Thoracic aorta (tissue), 2 donors: Measurements from ENCODE around the gene PCDHA3. TPM values are rescaled to one million over a fixed set of nuclear protein-coding genes. Genes with fewer than 3 reads are reported as not detected.
A peak's percentile ranks its signal among the peaks of the same experiment; 100 is the strongest.
"Not testable (repeated sequence)": the region's sequence is repeated elsewhere in the genome, so short reads cannot be mapped to it uniquely, and the experiment has no call there.

Experiments used
- ATAC-seq: fragments of 150-250 bp; one replicate; pipeline ENCODE4 v1.8.0; 2017; ENCODE audit warnings: low read depth; ENCODE audit not compliant: insufficient number of reproducible peaks, low FRiP score
- DNase-seq: peaks from one replicate; pipeline ENCODE4 v3.0.0-alpha.2; 2020; ENCODE audit warnings: low spot score
- H3K27ac ChIP-seq, 2 donors: fragments of 200-600 bp; sonication (generic); 1 replicate in 1 of 2; 2 replicates in 1 of 2; pipeline ENCODE4 v1.5.1; 2016; ENCODE audit warnings: mild to moderate bottlenecking in 2 of 2, moderate library complexity in 2 of 2
- H3K27me3 ChIP-seq: fragments of 200-600 bp; sonication (generic); replicated peaks from 2 replicates; pipeline ENCODE4 v1.6.0; 2016; ENCODE audit warnings: mild to moderate bottlenecking; ENCODE audit not compliant: insufficient read depth
- H3K36me3 ChIP-seq: fragments of 200-600 bp; sonication (generic); one replicate; pipeline ENCODE4 v1.5.1; 2016
- H3K4me1 ChIP-seq, 2 donors: fragments of 200-600 bp; sonication (generic); 1 replicate in 1 of 2; 2 replicates in 1 of 2; pipeline versions ENCODE4 v1.5.1 to v1.6.0; 2016; ENCODE audit warnings: low read depth in 2 of 2, mild to moderate bottlenecking in 1 of 2; ENCODE audit not compliant: control insufficient read depth in 1 of 2
- H3K4me3 ChIP-seq: fragments of 200-600 bp; sonication (generic); 2 replicates; pipeline ENCODE4 v1.5.1; 2016; ENCODE audit warnings: mild to moderate bottlenecking
- H3K9me3 ChIP-seq: fragments of 200-600 bp; sonication (generic); 2 replicates; pipeline ENCODE4 v1.5.1; 2016
- total RNA-seq, 2 donors: library from RNA; depleted of rRNA; stranded (reverse); fragments of >200 nt; gene quantifications; one replicate each; pipeline versions ENCODE4 v1.1.0 to v1.2.3, GENCODE V29; 2016
- TF ChIP-seq, protein P1 (sequence below): fragments of 200-600 bp; sonication (generic); IDR thresholded peaks from one replicate; pipeline ENCODE4 v1.5.1; 2019; ENCODE audit warnings: antibody characterized with exemption

PCDHA3 gene
- total RNA-seq, 2 donors from 2014 or later, result 0.68 to 2.0 TPM

DNA sequence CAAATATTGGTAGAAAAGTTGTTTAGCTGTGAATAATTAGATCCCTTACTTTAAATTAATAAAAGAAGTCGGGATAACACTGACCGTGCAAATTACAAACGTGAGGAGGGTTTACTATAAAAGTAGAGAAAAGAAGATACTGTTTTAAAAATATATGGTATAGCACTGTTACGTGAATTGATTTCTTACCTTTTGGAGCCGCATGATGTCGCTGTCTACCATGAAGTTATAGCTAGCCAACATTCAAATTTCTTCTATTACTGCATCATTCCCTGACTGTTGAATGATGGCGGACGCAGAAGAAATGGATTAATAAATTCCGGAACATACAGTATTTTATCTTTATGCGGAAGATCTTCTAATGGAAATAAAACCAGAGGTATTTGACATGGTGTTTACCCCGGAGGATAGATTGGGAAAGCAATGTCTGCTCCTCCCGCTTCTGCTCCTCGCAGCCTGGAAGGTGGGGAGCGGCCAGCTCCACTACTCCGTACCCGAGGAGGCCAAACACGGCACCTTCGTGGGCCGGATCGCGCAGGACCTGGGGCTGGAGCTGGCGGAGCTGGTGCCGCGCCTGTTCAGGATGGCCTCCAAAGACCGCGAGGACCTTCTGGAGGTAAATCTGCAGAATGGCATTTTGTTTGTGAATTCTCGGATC lies 27.0 kb downstream of the PCDHA3 start, which contains the start of gene PCDHA6:
TSS of gene PCDHA6 (plus strand) at position 257 of the 658 bp plus-strand sequence. CDS start at position 389, 132 bp downstream.
- H3K9me3 ChIP-seq, result peaks cover 20% of the 10 kb centered on the region
- H3K27me3 ChIP-seq, result no peaks in the 10 kb centered on the region

GRCh38 chr5:140828362-140828737 lies 27.5 kb downstream of the PCDHA3 start:
- H3K27ac ChIP-seq, result no peak overlapping the region
- TF ChIP-seq, protein P1, sequence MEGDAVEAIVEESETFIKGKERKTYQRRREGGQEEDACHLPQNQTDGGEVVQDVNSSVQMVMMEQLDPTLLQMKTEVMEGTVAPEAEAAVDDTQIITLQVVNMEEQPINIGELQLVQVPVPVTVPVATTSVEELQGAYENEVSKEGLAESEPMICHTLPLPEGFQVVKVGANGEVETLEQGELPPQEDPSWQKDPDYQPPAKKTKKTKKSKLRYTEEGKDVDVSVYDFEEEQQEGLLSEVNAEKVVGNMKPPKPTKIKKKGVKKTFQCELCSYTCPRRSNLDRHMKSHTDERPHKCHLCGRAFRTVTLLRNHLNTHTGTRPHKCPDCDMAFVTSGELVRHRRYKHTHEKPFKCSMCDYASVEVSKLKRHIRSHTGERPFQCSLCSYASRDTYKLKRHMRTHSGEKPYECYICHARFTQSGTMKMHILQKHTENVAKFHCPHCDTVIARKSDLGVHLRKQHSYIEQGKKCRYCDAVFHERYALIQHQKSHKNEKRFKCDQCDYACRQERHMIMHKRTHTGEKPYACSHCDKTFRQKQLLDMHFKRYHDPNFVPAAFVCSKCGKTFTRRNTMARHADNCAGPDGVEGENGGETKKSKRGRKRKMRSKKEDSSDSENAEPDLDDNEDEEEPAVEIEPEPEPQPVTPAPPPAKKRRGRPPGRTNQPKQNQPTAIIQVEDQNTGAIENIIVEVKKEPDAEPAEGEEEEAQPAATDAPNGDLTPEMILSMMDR, result no peak
- no peaks in the 10 kb centered on the region for H3K36me3 ChIP-seq
- H3K9me3 ChIP-seq, result peaks cover 17% of the 10 kb centered on the region
- peak overlapping the region; percentile 42 for H3K4me3 ChIP-seq
- no peaks in the 10 kb centered on the region for H3K27me3 ChIP-seq
- H3K4me1 ChIP-seq, result no peaks in the 10 kb centered on the region
- ATAC-seq, result no peak
- no peak for DNase-seq

More for the DNA sequence above, 27.0 kb downstream of the PCDHA3 start, which contains the start of gene PCDHA6:
- DNase-seq, result no peak
- Histone ChIP-seq H3K36me3 (no peaks in the 10 kb centered on the region), H3K4me3 (peak within 1 kb of the TSS; percentile 42), H3K27ac (no peak within 1 kb of the TSS), H3K4me1 (no peaks in the 10 kb centered on the region)
- ATAC-seq, result no peak
- TF ChIP-seq, protein P1, result no peak

DNA sequence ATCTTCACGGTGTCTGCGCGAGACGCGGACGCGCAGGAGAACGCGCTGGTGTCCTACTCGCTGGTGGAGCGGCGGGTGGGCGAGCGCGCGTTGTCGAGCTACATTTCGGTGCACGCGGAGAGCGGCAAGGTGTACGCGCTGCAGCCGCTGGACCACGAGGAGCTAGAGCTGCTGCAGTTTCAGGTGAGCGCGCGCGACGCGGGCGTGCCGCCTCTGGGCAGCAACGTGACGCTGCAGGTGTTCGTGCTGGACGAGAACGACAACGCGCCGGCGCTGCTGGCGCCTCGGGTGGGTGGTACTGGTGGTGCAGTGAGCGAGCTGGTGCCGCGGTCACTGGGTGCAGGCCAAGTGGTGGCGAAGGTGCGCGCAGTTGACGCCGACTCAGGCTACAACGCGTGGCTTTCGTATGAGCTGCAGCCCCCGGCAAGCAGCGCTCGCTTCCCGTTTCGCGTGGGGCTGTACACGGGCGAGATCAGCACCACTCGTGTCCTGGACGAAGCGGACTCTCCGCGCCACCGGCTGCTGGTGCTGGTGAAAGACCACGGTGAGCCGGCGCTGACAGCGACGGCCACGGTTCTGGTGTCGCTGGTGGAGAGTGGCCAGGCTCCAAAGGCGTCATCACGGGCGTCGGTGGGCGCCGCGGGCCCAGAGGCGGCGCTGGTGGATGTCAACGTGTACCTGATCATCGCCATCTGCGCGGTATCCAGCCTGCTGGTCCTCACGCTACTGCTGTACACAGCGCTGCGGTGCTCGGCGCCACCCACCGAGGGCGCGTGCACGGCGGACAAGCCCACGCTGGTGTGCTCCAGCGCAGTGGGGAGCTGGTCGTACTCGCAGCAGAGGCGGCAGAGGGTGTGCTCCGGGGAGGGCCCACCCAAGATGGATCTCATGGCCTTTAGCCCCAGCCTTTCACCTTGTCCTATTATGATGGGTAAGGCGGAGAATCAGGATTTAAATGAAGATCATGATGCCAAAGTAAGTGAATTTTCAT lies 28.9 kb downstream of the PCDHA3 start:
- peaks cover 28% of the 10 kb centered on the region for H3K9me3 ChIP-seq
- not testable (repeated sequence) for H3K27ac ChIP-seq, H3K36me3 ChIP-seq, H3K4me3 ChIP-seq, H3K4me1 ChIP-seq, H3K27me3 ChIP-seq, ATAC-seq, DNase-seq

DNA sequence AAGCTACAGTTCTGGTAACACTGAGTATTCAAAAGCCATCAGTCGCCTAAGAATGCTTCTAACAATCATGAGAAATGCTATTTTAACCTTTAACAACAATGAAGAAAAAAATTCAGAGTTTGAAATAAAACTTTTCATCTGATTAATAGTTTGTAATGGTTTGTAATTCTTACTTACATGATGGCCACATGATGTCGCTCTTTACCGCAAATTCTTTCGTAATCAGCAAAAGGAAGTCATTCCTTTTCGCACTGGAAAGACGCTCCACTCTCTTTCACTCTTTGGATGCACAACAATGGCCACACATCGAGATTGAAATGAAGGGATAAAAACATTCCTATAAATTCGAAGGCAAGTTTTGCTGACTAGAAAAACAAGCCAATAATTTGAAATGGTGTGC lies 33.1 kb downstream of the PCDHA3 start, which contains the start of gene PCDHA7:
TSS of gene PCDHA7 (plus strand) at position 277 of the 400 bp plus-strand sequence. CDS start at position 392, 115 bp downstream.
- H3K36me3 ChIP-seq, result no peaks in the 10 kb centered on the region
- no peaks in the 10 kb centered on the region for H3K27me3 ChIP-seq
- ATAC-seq (no peak), DNase-seq (no peak)
- no peak within 1 kb of the TSS for H3K27ac ChIP-seq
- TF ChIP-seq, protein P1, result no peak
- peaks cover 40% of the 10 kb centered on the region for H3K9me3 ChIP-seq
- peak within 1 kb of the TSS; percentile 25 for H3K4me3 ChIP-seq
- H3K4me1 ChIP-seq, result no peaks in the 10 kb centered on the region

DNA sequence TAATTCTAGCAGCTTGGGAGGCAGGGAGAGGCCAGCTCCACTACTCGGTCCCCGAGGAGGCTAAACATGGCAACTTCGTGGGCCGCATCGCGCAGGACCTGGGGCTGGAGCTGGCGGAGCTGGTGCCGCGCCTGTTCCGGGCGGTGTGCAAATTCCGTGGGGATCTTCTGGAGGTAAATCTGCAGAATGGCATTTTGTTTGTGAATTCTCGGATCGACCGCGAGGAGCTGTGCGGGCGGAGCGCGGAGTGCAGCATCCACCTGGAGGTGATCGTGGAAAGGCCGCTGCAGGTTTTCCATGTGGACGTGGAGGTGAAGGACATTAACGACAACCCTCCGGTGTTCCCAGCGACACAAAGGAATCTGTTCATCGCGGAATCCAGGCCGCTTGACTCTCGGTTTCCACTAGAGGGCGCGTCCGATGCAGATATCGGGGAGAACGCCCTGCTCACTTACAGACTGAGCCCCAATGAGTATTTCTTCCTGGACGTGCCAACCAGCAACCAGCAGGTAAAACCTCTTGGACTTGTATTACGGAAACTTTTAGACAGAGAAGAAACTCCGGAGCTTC lies 33.7 kb downstream of the PCDHA3 start:
- H3K27me3 ChIP-seq, DNase-seq, H3K27ac ChIP-seq, ATAC-seq, H3K36me3 ChIP-seq, H3K4me1 ChIP-seq: not testable (repeated sequence)
- peaks cover 36% of the 10 kb centered on the region for H3K9me3 ChIP-seq
- H3K4me3 ChIP-seq, result peak overlapping the region; percentile 25
